Measurements from ENCODE around the gene ART5. TPM values are rescaled to one million over a fixed set of nuclear protein-coding genes. Genes with fewer than 3 reads are reported as not detected.

The ART5 gene, protein sequence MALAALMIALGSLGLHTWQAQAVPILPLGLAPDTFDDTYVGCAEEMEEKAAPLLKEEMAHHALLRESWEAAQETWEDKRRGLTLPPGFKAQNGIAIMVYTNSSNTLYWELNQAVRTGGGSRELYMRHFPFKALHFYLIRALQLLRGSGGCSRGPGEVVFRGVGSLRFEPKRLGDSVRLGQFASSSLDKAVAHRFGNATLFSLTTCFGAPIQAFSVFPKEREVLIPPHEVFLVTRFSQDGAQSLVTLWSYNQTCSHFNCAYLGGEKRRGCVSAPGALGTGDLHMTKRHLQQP
- total RNA-seq = under 1 TPM in 2 of 4 donors, not detected in 2; 0.63 to 0.65 TPM

DNA sequence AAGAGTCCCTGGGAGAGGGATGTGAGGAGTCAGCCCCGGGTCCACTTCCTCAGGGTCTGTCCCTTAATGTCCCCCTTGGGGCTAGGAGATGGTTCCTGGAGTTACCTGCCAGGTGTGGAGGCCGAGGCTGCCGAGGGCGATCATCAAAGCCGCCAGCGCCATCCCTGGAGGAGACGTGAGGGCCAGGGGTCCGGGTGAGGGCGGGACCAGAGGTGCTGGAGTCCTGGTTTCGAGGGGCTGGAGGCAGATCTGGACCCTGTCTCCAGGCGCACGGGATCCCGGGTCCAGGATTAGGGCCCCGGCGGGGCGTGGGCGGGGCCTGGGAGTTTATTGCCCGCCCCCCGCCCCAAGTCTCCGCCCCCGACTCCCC, at the start of gene ART5:
TSS of gene ART5 (minus strand) at position 292 of the 370 bp plus-strand sequence. CDS start at position 162, 130 bp downstream.
- ATAC-seq (ENCODE audit: low FRiP score) = no peak
- DNase-seq (ENCODE audit: low spot score) = no peak
- TF ChIP-seq, protein P1, sequence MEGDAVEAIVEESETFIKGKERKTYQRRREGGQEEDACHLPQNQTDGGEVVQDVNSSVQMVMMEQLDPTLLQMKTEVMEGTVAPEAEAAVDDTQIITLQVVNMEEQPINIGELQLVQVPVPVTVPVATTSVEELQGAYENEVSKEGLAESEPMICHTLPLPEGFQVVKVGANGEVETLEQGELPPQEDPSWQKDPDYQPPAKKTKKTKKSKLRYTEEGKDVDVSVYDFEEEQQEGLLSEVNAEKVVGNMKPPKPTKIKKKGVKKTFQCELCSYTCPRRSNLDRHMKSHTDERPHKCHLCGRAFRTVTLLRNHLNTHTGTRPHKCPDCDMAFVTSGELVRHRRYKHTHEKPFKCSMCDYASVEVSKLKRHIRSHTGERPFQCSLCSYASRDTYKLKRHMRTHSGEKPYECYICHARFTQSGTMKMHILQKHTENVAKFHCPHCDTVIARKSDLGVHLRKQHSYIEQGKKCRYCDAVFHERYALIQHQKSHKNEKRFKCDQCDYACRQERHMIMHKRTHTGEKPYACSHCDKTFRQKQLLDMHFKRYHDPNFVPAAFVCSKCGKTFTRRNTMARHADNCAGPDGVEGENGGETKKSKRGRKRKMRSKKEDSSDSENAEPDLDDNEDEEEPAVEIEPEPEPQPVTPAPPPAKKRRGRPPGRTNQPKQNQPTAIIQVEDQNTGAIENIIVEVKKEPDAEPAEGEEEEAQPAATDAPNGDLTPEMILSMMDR (IDR thresholded peaks at IDR 0.05) = no peak

DNA sequence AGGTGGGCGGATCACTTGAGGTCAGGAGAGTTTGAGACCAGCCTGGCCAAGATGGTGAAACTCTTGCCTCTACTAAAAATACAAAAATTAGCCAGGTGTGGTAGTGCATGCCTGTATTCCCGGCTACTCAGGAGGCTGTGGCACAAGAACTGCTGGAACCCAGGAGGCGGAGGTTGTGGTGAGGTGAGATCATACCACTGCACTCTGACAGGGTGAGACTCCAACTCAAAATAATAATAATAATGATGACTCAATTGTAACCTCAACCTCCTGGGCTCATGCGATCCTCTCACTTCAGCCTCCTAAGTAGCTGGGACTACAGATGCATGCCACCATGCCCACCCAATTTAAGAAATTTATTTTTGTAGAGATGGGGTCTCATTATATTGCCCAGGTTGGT, 45.0 kb upstream of the ART5 start:
- TF ChIP-seq, protein P1 (IDR thresholded peaks at IDR 0.05) = no peak
- DNase-seq (ENCODE audit: low spot score) (no peak), ATAC-seq (ENCODE audit: low FRiP score) (no peak)

DNA sequence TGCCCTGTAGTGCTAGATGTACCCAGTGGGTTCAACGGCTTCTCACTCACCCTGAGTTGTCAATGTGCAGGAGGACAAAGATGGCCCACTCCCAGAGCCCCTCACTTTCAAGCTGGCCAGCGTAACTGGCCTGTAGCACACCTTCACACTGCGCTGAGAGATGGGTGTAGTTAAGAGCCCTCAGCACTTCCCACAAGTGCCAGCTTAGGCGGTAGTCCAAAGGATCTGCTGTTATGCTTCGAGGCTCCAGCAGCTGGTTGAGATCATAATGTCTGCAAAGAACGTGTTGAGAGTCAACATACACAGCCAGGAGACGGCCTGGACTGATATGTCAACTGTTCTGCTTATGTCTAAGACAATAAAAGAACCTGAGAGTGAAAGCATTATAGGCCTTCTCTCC, 44.1 kb upstream of the ART5 start:
- DNase-seq (ENCODE audit: low spot score) (no peak), ATAC-seq (ENCODE audit: low FRiP score) (no peak)
- TF ChIP-seq, protein P1 (IDR thresholded peaks at IDR 0.05) = no peak

DNA sequence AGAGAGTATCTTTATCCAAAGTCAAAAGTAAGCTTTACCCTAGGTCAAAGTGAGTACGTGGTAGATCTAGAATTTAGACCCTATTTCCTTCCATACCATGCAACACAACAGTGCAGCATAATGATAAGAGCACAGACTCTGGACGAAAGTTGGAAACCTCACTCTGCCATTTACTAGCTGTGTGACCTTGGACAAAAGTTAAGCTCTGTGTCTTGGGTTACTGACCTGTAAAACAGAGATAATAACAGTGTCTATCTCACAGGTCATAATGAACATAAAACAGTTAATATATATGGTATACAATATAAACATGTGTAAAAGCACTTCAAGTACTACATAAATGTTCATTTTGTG, 43.0 kb upstream of the ART5 start:
- TF ChIP-seq, protein P1 (IDR thresholded peaks at IDR 0.05) = no peak
- DNase-seq (ENCODE audit: low spot score) (no peak), ATAC-seq (ENCODE audit: low FRiP score) (no peak)

DNA sequence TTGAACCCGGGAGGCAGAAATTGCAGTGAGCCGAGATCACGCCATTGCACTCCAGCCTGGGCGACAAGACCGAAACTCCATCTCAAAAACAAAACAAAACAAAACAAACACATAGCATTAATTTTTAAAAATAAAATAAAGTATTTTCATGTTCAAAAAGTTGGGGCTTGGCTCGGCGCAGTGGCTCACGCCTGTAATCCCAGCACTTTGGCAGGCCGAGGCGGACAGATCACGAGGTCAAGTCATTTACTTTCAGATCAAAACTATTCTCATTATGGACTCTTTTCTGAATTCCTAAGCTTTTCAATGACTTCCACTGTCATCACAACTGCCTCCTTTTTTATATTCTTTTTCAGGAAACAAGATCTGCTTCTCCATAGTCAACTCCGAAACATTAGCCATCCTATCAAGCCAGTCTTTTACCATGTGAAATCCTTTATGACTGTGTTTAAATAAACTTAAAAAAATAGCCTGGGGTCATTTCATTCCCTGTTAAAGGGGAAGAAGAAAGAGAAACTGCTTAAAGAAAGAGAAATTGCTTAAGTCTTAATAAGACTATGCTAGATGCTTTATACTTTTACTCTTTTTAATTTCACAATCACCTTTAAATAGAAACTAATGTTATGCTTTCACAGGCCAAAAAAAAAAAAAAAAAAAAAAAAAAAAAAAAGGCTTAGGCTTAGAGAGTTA, 42.5 kb upstream of the ART5 start:
- TF ChIP-seq, protein P1 (IDR thresholded peaks at IDR 0.05) = no peak
- ATAC-seq (ENCODE audit: low FRiP score) = no peak
- DNase-seq (ENCODE audit: low spot score) = no peak

DNA sequence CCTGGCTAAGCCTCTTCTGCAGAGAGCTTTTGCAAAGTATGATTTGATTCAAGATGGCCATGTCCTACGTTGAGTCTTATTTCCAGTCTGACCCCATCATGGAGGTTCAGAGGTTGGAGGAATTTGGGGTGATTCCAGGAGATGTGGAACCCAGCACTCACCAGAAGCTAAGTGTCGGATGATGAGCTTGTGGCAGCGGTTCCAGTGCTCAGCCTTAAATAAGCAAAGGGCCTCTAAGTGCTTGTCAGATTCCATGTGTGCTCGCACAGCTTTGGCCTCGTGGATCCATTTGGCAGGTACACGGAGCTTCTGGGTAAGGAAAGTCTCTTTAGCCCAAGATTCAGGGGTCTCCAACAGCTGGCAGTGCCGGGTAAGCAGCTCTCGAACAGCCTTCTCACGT, 41.2 kb upstream of the ART5 start:
- ATAC-seq (ENCODE audit: low FRiP score) (no peak), DNase-seq (ENCODE audit: low spot score) (no peak)
- TF ChIP-seq, protein P1 (IDR thresholded peaks at IDR 0.05) = no peak

DNA sequence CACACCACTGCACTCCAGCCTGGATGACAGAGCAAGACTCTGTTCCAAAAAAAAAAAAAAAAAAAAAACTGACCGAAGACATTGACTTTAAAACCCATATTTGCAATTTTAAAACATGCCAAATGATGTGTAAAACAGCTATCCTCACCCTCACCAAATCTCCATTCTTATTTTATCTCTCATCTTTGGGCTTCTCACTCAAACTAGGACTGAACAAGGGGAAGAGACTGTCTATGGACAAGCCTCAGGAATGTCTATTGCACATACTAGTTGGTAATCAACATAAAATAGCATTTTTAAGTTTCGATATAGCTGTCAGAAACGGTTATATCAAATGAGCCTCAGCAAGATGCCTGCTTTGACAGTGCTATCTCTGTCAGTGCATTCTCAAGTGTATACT, 37.3 kb upstream of the ART5 start:
- ATAC-seq (ENCODE audit: low FRiP score) (no peak), DNase-seq (ENCODE audit: low spot score) (no peak)
- TF ChIP-seq, protein P1 (IDR thresholded peaks at IDR 0.05) = no peak
